K562 (cell line): ENCODE data around the gene SKP2. TPM values are rescaled to one million over a fixed set of nuclear protein-coding genes. Genes with fewer than 3 reads are reported as not detected.
A peak's percentile ranks its signal among the peaks of the same experiment; 100 is the strongest.

Experiments used
- EZH2 ChIP-seq: IDR thresholded peaks from 2 replicates; pipeline ENCODE4 v1.6.1; 2012; ENCODE audit warnings: low read depth, mild to moderate bottlenecking, inconsistent platforms, low read length, borderline replicate concordance
- FIP1L1 ChIP-seq: fragments of 200-400 bp; formaldehyde crosslinking; IDR thresholded peaks from 2 replicates; pipeline ENCODE4 v1.6.1; 2018; ENCODE audit warnings: mild to moderate bottlenecking, low read depth, low read length; ENCODE audit not compliant: poor library complexity, severe bottlenecking
- FOXA3 ChIP-seq, 2 experiments: fragments of 450-650 bp in 1 of 2; sonication (generic) in 1 of 2; formaldehyde crosslinking; IDR thresholded peaks in 1 of 2; conservative IDR thresholded peaks in 1 of 2; 2 replicates each; pipeline versions ENCODE4 v1.4.0 to v1.8.0; 2020 to 2022; ENCODE audit warnings: mild to moderate bottlenecking in 2 of 2, missing genetic modification reagents in 1 of 2
- FOXP4 ChIP-seq: sonication (generic); formaldehyde crosslinking; IDR thresholded peaks from 2 replicates; pipeline ENCODE4 v1.8.0; 2022; ENCODE audit warnings: mild to moderate bottlenecking, missing genetic modification reagents, borderline replicate concordance
- STAG1 ChIP-seq: sonication (generic); formaldehyde crosslinking; IDR thresholded peaks from 2 replicates; pipeline ENCODE4 v1.5.0; 2020; ENCODE audit warnings: missing genetic modification reagents, borderline replicate concordance
- TFAM ChIP-seq: fragments of 250-450 bp; sonication (Bioruptor Pico); conservative IDR thresholded peaks from 2 replicates; pipeline ENCODE4 v1.5.0; 2021; ENCODE audit warnings: mild to moderate bottlenecking, moderate library complexity
- ZBTB12 ChIP-seq: fragments of 250-450 bp; sonication (Bioruptor Pico); IDR thresholded peaks from 2 replicates; pipeline ENCODE4 v1.4.0; 2020
- polyA plus RNA-seq, 8 experiments: library from polyadenylated mRNA; depleted of rRNA in 4 of 8; stranded (reverse) in 5 of 8; unstranded in 3 of 8; fragments of >200 nt; fragmentation: Nextera tagmentation in 2 of 8; fragmentation: Illumina TruSeq in 1 of 8; extraction: Ambion mirVana in 2 of 8; extraction: Trizol in 1 of 8; gene quantifications; 2 replicates each; pipeline versions ENCODE4 v1.2.1 to v1.2.3, GENCODE V29; 2011 to 2014; ENCODE audit warnings: inconsistent platforms in 1 of 8, missing spikeins in 1 of 8
- total RNA-seq, 7 experiments: library from RNA; depleted of rRNA in 6 of 7; stranded (reverse); fragments of >200 nt in 6 of 7; fragmentation: Illumina TruSeq in 2 of 7; extraction: Trizol in 2 of 7; gene quantifications; 2 replicates each; pipeline versions ENCODE4 v1.2.1 to v1.2.3, GENCODE V29; 2011 to 2021; ENCODE audit warnings: low replicate concordance in 1 of 7
- TF ChIP-seq, protein P1 (sequence below): sonication (generic); formaldehyde crosslinking; IDR thresholded peaks from 2 replicates; pipeline ENCODE4 v1.8.0; 2022; ENCODE audit warnings: mild to moderate bottlenecking, missing genetic modification reagents

SKP2 gene
- total and polyA plus RNA-seq, 9 of the 15 experiments (the other 6 are each of a cell fraction or from before 2014, with no cell fraction given): 30.0 to 97.5 (median 80.8) TPM

DNA sequence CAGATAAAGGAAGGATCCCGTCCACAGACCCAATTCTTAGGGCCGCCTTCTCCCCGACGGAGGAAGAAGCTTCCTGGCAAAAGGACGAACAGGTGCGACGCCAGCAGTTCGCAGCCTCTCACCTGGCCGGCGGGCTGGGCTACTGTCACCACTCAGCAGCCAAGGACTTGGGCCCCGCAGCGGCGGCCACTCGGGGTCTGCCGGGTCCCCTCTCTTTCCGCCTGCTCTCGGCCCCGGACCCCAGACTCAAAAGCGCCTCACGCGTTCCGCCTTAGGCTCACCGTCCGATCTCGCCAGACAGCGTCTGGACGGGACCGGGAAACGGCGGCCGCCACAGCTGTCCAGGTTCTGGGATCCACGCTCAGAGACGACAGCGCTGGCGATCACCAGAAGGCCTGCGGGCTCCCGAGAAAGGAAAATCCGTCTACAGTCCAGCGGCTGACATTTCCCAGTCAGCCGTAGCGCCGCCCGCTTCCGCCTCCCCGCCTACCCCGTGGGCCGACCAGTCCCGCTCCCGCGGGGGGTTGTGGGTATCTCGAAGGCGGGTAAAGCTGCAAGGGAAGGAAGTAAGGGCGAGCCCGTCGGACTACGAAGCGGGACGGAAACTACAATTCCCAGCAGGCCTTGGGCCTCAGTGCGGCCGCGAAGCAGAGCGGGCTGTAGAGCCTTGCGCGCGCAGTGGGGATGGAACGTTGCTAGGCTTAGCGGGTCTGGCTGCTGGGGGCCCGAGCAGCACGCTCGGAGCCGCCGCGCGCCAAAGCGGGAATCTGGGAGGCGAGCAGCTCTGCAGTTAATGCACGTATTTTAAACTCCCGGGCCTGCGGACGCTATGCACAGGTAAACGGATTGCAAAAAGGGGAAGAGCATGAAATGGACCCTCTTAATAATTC lies at the start of gene SKP2, which contains the start of gene LMBRD2 (continued):
- TF ChIP-seq FOXP4 (CRISPR knock-in tag) (no peak), TFAM (CRISPR knock-in tag) (no peak), FIP1L1 (peak; percentile 65), EZH2 (no peak), FOXA3 (CRISPR knock-in tag; conservative IDR thresholded peaks at IDR 0.05 in 1 of 2, IDR thresholded peaks at IDR 0.05 in 1 of 2) (0 out of 4 replicates have a peak, but pooled peaks of 1 of the 2 experiments have one; percentile 18), STAG1 (CRISPR knock-in tag) (no peak), ZBTB12 (CRISPR knock-in tag) (no peak)
- TF ChIP-seq, protein P1, sequence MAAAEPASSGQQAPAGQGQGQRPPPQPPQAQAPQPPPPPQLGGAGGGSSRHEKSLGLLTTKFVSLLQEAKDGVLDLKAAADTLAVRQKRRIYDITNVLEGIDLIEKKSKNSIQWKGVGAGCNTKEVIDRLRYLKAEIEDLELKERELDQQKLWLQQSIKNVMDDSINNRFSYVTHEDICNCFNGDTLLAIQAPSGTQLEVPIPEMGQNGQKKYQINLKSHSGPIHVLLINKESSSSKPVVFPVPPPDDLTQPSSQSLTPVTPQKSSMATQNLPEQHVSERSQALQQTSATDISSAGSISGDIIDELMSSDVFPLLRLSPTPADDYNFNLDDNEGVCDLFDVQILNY (CRISPR knock-in tag): no peak
